ENCODE data around the gene ACE.

GRCh38 chr17:63489291-63489690 is 12.4 kb downstream of the ACE start:
- TF ChIP-seq POLR2A (IDR thresholded peaks at IDR 0.05): no peak
- no peak for TF ChIP-seq CTCF (IDR thresholded peaks at IDR 0.05)
